Measurements from ENCODE around the gene IDS. TPM values are rescaled to one million over a fixed set of nuclear protein-coding genes. Genes with fewer than 3 reads are reported as not detected.
A peak's percentile ranks its signal among the peaks of the same experiment; 100 is the strongest.
"Not testable (repeated sequence)": the region's sequence is repeated elsewhere in the genome, so short reads cannot be mapped to it uniquely, and the experiment has no call there.

Gene IDS
- total RNA-seq, 2 donors from 2014 or later: 346 to 507 TPM

- ATAC-seq (peak; percentile 68), DNase-seq (peak; percentile 36 to 59 (median 40))
- not testable (repeated sequence) for H3K9me3 ChIP-seq (ENCODE audit: control insufficient read depth, low read length, poor library complexity, severe bottlenecking); H3K27ac Mint-ChIP-seq; H3K27me3 Mint-ChIP-seq; H3K36me3 Mint-ChIP-seq (ENCODE audit: low read depth)
- H3K4me3 Mint-ChIP-seq: peak overlapping the region; percentile 93
- peaks cover 30% of the 10 kb centered on the region for H3K4me1 Mint-ChIP-seq
Observed at GRCh38 chrX:149503446-149503845, 1.7 kb downstream of the IDS start.

GRCh38 chrX:149502923-149503322 lies 2.2 kb downstream of the IDS start:
- not testable (repeated sequence) for DNase-seq; ATAC-seq; H3K4me3 Mint-ChIP-seq; H3K27me3 Mint-ChIP-seq; H3K36me3 Mint-ChIP-seq (ENCODE audit: low read depth); H3K9me3 ChIP-seq (ENCODE audit: control insufficient read depth, low read length, poor library complexity, severe bottlenecking); H3K27ac Mint-ChIP-seq
- H3K4me1 Mint-ChIP-seq: peaks cover 33% of the 10 kb centered on the region

GRCh38 chrX:149499766-149500165 lies 5.3 kb downstream of the IDS start:
- Mint-ChIP-seq H3K27ac (no peak overlapping the region), H3K27me3 (no peaks in the 10 kb centered on the region), H3K36me3 (ENCODE audit: low read depth) (peaks cover 10% of the 10 kb centered on the region), H3K4me1 (peaks cover 32% of the 10 kb centered on the region), H3K4me3 (peak overlapping the region; percentile 21)
- no peaks in the 10 kb centered on the region for H3K9me3 ChIP-seq (ENCODE audit: control insufficient read depth, low read length, poor library complexity, severe bottlenecking)
- ATAC-seq (no peak), DNase-seq (no peak)

GRCh38 chrX:149498767-149499166 lies 6.3 kb downstream of the IDS start:
- no peak overlapping the region for H3K4me3 Mint-ChIP-seq
- no peak overlapping the region for H3K27ac Mint-ChIP-seq
- no peak for DNase-seq
- peaks cover 24% of the 10 kb centered on the region for H3K4me1 Mint-ChIP-seq
- H3K9me3 ChIP-seq (ENCODE audit: control insufficient read depth, low read length, poor library complexity, severe bottlenecking): no peaks in the 10 kb centered on the region
- H3K27me3 Mint-ChIP-seq: no peaks in the 10 kb centered on the region
- ATAC-seq: no peak
- peaks cover 5% of the 10 kb centered on the region for H3K36me3 Mint-ChIP-seq (ENCODE audit: low read depth)

- Mint-ChIP-seq H3K27ac (no peak overlapping the region), H3K27me3 (no peaks in the 10 kb centered on the region), H3K4me3 (peak overlapping the region; percentile 43), H3K4me1 (peaks cover 24% of the 10 kb centered on the region), H3K36me3 (ENCODE audit: low read depth) (peaks cover 5% of the 10 kb centered on the region)
- ATAC-seq (no peak), DNase-seq (no peak)
- no peaks in the 10 kb centered on the region for H3K9me3 ChIP-seq (ENCODE audit: control insufficient read depth, low read length, poor library complexity, severe bottlenecking)
Observed at GRCh38 chrX:149497626-149498025, 7.5 kb downstream of the IDS start.

GRCh38 chrX:149497054-149497453 lies 8.1 kb downstream of the IDS start:
- Mint-ChIP-seq H3K4me3 (peak overlapping the region; percentile 43), H3K27ac (no peak overlapping the region), H3K27me3 (no peaks in the 10 kb centered on the region), H3K36me3 (ENCODE audit: low read depth) (peaks cover 7% of the 10 kb centered on the region), H3K4me1 (peaks cover 24% of the 10 kb centered on the region)
- DNase-seq (no peak), ATAC-seq (no peak)
- H3K9me3 ChIP-seq (ENCODE audit: control insufficient read depth, low read length, poor library complexity, severe bottlenecking): no peaks in the 10 kb centered on the region

GRCh38 chrX:149495573-149496071 lies 9.5 kb downstream of the IDS start:
- DNase-seq (no peak), ATAC-seq (no peak)
- Mint-ChIP-seq H3K36me3 (ENCODE audit: low read depth) (peaks cover 5% of the 10 kb centered on the region), H3K4me1 (peaks cover 17% of the 10 kb centered on the region), H3K27ac (no peak overlapping the region), H3K4me3 (peak overlapping the region; percentile 49), H3K27me3 (no peaks in the 10 kb centered on the region)
- H3K9me3 ChIP-seq (ENCODE audit: control insufficient read depth, low read length, poor library complexity, severe bottlenecking): no peaks in the 10 kb centered on the region

- Mint-ChIP-seq H3K4me3 (peak overlapping the region; percentile 49), H3K36me3 (ENCODE audit: low read depth) (peaks cover 5% of the 10 kb centered on the region), H3K27ac (no peak overlapping the region)
Observed at GRCh38 chrX:149494844-149495565, 10.1 kb downstream of the IDS start.

GRCh38 chrX:149493567-149494562 lies 11.2 kb downstream of the IDS start:
- DNase-seq: no peak
- H3K4me3 Mint-ChIP-seq: no peak overlapping the region
- H3K36me3 Mint-ChIP-seq (ENCODE audit: low read depth): peaks cover 5% of the 10 kb centered on the region
- H3K27me3 Mint-ChIP-seq: no peaks in the 10 kb centered on the region
- no peaks in the 10 kb centered on the region for H3K9me3 ChIP-seq (ENCODE audit: control insufficient read depth, low read length, poor library complexity, severe bottlenecking)
- H3K27ac Mint-ChIP-seq: no peak overlapping the region
- ATAC-seq: peak; percentile 19
- H3K4me1 Mint-ChIP-seq: peaks cover 13% of the 10 kb centered on the region

More at GRCh38 chrX:149494844-149495565, 10.1 kb downstream of the IDS start:
- Mint-ChIP-seq H3K4me1 (peaks cover 15% of the 10 kb centered on the region), H3K27me3 (no peaks in the 10 kb centered on the region)
- H3K9me3 ChIP-seq (ENCODE audit: control insufficient read depth, low read length, poor library complexity, severe bottlenecking): no peaks in the 10 kb centered on the region
- ATAC-seq (no peak), DNase-seq (no peak)

GRCh38 chrX:149491812-149492211 lies 13.3 kb downstream of the IDS start:
- H3K4me3 Mint-ChIP-seq: peak overlapping the region; percentile 74
- no peak for ATAC-seq
- no peak for DNase-seq
- no peak overlapping the region for H3K27ac Mint-ChIP-seq
- H3K36me3 Mint-ChIP-seq (ENCODE audit: low read depth): peaks cover 5% of the 10 kb centered on the region
- H3K4me1 Mint-ChIP-seq: peaks cover 10% of the 10 kb centered on the region
- H3K9me3 ChIP-seq (ENCODE audit: control insufficient read depth, low read length, poor library complexity, severe bottlenecking): no peaks in the 10 kb centered on the region
- H3K27me3 Mint-ChIP-seq: no peaks in the 10 kb centered on the region

GRCh38 chrX:149490100-149490499 lies 15.0 kb downstream of the IDS start:
- ATAC-seq (no peak), DNase-seq (no peak)
- Mint-ChIP-seq H3K4me1 (peaks cover 9% of the 10 kb centered on the region), H3K27ac (no peak overlapping the region), H3K4me3 (peak overlapping the region; percentile 45), H3K27me3 (no peaks in the 10 kb centered on the region), H3K36me3 (ENCODE audit: low read depth) (peaks cover 9% of the 10 kb centered on the region)
- no peaks in the 10 kb centered on the region for H3K9me3 ChIP-seq (ENCODE audit: control insufficient read depth, low read length, poor library complexity, severe bottlenecking)

- Mint-ChIP-seq H3K4me3 (peak overlapping the region; percentile 43), H3K4me1 (peaks cover 10% of the 10 kb centered on the region)
- DNase-seq; H3K27ac Mint-ChIP-seq; H3K36me3 Mint-ChIP-seq (ENCODE audit: low read depth); H3K27me3 Mint-ChIP-seq; H3K9me3 ChIP-seq (ENCODE audit: control insufficient read depth, low read length, poor library complexity, severe bottlenecking); ATAC-seq: not testable (repeated sequence)
Observed at GRCh38 chrX:149488411-149489052, 16.6 kb downstream of the IDS start.

GRCh38 chrX:149488008-149488407 lies 17.1 kb downstream of the IDS start:
- not testable (repeated sequence) for H3K9me3 ChIP-seq (ENCODE audit: control insufficient read depth, low read length, poor library complexity, severe bottlenecking); DNase-seq; H3K27ac Mint-ChIP-seq; H3K27me3 Mint-ChIP-seq; H3K4me3 Mint-ChIP-seq; H3K36me3 Mint-ChIP-seq (ENCODE audit: low read depth)
- ATAC-seq: peak; percentile 15
- peaks cover 11% of the 10 kb centered on the region for H3K4me1 Mint-ChIP-seq
